Panc1 (cell line): ENCODE measurements around the gene DCAF15. TPM values are rescaled to one million over a fixed set of nuclear protein-coding genes. Genes with fewer than 3 reads are reported as not detected.

ENCODE experiments used
- ATAC-seq: fragments of 200-7000 bp; cut with Tn5 transposase; 2 replicates; pipeline ENCODE4 v1.9.1; 2020; ENCODE audit warnings: mild to moderate bottlenecking, moderate library complexity
- BruUV-seq: library from RNA; stranded (reverse); fragments of 400-500 nt; replicated peaks from 2 replicates; lab custom pipeline; 2021; lab: Mats Ljungman, UMichigan
- CTCF ChIA-PET: fragments of 300-600 bp; sonication (Branson Sonifier 250); formaldehyde crosslinking; loops from one replicate; lab custom pipeline; 2022; ENCODE audit warnings: antibody characterized with exemption; lab: Charles Lee
- POLR2A ChIA-PET: fragments of 300-600 bp; sonication (Branson Sonifier 250); formaldehyde crosslinking; loops from one replicate; lab custom pipeline; 2022; ENCODE audit warnings: antibody characterized with exemption; lab: Charles Lee
- DNase-seq: peaks from one replicate; pipeline ENCODE4 v3.0.0-alpha.2; 2010; ENCODE audit warnings: low read depth, low spot score
- H3K27ac ChIP-seq: 2 replicates; pipeline ENCODE4 v1.5.1; 2011; ENCODE audit warnings: mild to moderate bottlenecking, low read length, inconsistent platforms
- H3K27me3 ChIP-seq: fragments of 200-500 bp; sonication (Bioruptor generic); 2 replicates; pipeline ENCODE4 v1.6.0; 2014; ENCODE audit warnings: low read length, inconsistent platforms; ENCODE audit not compliant: control insufficient read depth, insufficient read depth
- H3K36me3 ChIP-seq: fragments of 200-500 bp; sonication (Bioruptor generic); 2 replicates; pipeline ENCODE4 v1.5.1; 2014; ENCODE audit warnings: inconsistent platforms, mild to moderate bottlenecking, low read length, moderate library complexity; ENCODE audit not compliant: control insufficient read depth, insufficient read depth
- H3K4me1 ChIP-seq: 2 replicates; pipeline ENCODE4 v1.5.1; 2011; ENCODE audit warnings: inconsistent platforms, mild to moderate bottlenecking, low read length, moderate library complexity; ENCODE audit not compliant: control insufficient read depth, insufficient read depth
- H3K4me3 ChIP-seq, 2 experiments: 2 replicates each; pipeline ENCODE4 v1.5.1; 2011 to 2012; ENCODE audit warnings: low read depth in 2 of 2, low read length in 2 of 2, mild to moderate bottlenecking in 2 of 2, inconsistent platforms in 1 of 2, moderate library complexity in 1 of 2
- H3K9me3 ChIP-seq: fragments of 200-500 bp; sonication (Bioruptor generic); 2 replicates; pipeline ENCODE4 v1.5.1; 2014; ENCODE audit warnings: low read depth, mild to moderate bottlenecking, inconsistent platforms, low read length, moderate library complexity; ENCODE audit not compliant: control insufficient read depth, insufficient read depth
- CTCF ChIP-seq: fragments of 450-650 bp; IDR thresholded peaks from 2 replicates; pipeline ENCODE4 v1.5.1; 2017; ENCODE audit warnings: mild to moderate bottlenecking
- SIN3A ChIP-seq: IDR thresholded peaks from 2 replicates; pipeline ENCODE4 v1.6.1; 2012; ENCODE audit warnings: low read depth, mild to moderate bottlenecking, low read length, moderate library complexity, borderline replicate concordance; ENCODE audit not compliant: insufficient read depth
- TCF7L2 ChIP-seq: IDR thresholded peaks from 2 replicates; pipeline ENCODE4 v1.6.1; 2011; ENCODE audit warnings: mild to moderate bottlenecking, low read depth, low read length, inconsistent platforms
- in situ Hi-C: cut with HindIII; loops from 2 replicates; pipeline ENCODE4 v1.10.0; 2016; ENCODE audit warnings: low sequenced_read_pairs, low pct_unique_long_range_greater_than_20kb
- intact Hi-C: fragments of 100-400 bp; cut with micrococcal nuclease; formaldehyde crosslinking; loops from one replicate; pipeline ENCODE4 v1.10.0; 2022; ENCODE audit not compliant: unreplicated experiment
- total RNA-seq: library from RNA; stranded (reverse); gene quantifications from one replicate; pipeline ENCODE4 v1.2.1, GENCODE V29; 2021; ENCODE audit not compliant: unreplicated experiment
- TF ChIP-seq, protein P1 (sequence below), 2 experiments: IDR thresholded peaks; 2 replicates each; pipeline ENCODE4 v1.6.1; 2011 to 2012; ENCODE audit warnings: low read depth in 2 of 2, control low read depth in 1 of 2, low read length in 1 of 2, mild to moderate bottlenecking in 1 of 2, moderate library complexity in 1 of 2; ENCODE audit not compliant: insufficient read depth in 1 of 2

The DCAF15 gene
- total RNA-seq, 1 experiment from 2014 or later = 38.8 TPM

GRCh38 chr19:14006085-14006765 lies 53.9 kb downstream of the DCAF15 start, which contains the start of gene RFX1:
RFX1 (minus strand) TSS chr19:14006320; CDS start chr19:13993843, 12,477 bp downstream.
- CTCF ChIA-PET = no interaction called here
- intact Hi-C loops = no loop called here
- BruUV-seq = no TSS peak

DNA sequence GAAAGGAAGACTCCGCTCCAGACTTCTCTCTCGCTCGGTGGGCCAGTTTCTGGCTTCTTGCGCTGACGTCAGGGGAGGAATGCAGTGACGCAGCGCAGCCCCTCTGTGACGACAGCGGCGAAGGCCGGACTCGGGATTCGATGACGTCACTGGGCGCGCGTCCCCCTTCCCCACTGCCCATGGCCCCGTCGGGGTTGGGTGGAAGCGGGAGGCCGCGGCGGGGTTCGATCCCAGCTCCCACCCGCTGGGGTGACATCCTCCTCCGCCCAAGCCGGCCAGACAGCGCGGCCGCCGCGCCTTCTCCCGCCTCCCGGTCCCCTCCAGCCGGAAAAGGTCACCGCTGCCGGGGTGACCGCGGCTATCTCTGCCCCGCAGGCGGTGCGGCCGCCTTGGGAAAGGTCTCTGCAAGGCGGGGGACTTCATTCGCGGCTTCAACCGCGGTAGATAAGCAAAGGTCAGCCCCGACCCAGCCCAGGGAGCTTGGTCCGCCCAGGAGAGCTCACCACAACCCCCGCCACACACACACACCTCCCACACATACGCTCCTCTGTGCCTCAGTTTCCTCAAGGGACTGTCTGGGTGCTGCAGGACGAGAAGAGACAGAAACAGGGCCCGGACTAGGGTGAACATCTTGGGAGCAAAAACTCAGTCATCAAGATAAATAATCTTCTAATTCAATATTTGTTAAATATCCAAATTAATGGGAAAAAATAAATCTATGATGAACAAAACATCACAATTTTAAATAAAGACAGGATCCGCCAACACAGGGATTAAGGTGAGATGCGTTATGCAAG lies 54.7 kb downstream of the DCAF15 start:
- in situ Hi-C loops = no loop called here
- H3K27ac ChIP-seq = peak overlapping the region; percentile 85
- H3K36me3 ChIP-seq = no peaks in the 10 kb centered on the region; the same call in 1 of the 2 replicates
- POLR2A ChIA-PET = interaction anchor here (0.6 kb wide), 1 partner anchor 845 kb away, joined by 4 read pairs; no protein-coding TSS in a partner anchor
- TF ChIP-seq TCF7L2 = no peak
- TF ChIP-seq, protein P1, sequence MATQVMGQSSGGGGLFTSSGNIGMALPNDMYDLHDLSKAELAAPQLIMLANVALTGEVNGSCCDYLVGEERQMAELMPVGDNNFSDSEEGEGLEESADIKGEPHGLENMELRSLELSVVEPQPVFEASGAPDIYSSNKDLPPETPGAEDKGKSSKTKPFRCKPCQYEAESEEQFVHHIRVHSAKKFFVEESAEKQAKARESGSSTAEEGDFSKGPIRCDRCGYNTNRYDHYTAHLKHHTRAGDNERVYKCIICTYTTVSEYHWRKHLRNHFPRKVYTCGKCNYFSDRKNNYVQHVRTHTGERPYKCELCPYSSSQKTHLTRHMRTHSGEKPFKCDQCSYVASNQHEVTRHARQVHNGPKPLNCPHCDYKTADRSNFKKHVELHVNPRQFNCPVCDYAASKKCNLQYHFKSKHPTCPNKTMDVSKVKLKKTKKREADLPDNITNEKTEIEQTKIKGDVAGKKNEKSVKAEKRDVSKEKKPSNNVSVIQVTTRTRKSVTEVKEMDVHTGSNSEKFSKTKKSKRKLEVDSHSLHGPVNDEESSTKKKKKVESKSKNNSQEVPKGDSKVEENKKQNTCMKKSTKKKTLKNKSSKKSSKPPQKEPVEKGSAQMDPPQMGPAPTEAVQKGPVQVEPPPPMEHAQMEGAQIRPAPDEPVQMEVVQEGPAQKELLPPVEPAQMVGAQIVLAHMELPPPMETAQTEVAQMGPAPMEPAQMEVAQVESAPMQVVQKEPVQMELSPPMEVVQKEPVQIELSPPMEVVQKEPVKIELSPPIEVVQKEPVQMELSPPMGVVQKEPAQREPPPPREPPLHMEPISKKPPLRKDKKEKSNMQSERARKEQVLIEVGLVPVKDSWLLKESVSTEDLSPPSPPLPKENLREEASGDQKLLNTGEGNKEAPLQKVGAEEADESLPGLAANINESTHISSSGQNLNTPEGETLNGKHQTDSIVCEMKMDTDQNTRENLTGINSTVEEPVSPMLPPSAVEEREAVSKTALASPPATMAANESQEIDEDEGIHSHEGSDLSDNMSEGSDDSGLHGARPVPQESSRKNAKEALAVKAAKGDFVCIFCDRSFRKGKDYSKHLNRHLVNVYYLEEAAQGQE (IDR thresholded peaks at IDR 0.05; ENCODE audit: insufficient read depth in 1 of 2, low read depth in 2 of 2, low read length in 1 of 2) = 0 out of 4 replicates have a peak, but pooled peaks of 1 of the 2 experiments have one; percentile 52
- peak overlapping the region; percentile 66 to 69 for H3K4me3 ChIP-seq
- H3K9me3 ChIP-seq = no peaks in the 10 kb centered on the region
- ATAC-seq = peak; percentile 70
- BruUV-seq = TSS peak; percentile 93
- no peaks in the 10 kb centered on the region for H3K27me3 ChIP-seq
- intact Hi-C loops = no loop called here
- DNase-seq = no peak
- H3K4me1 ChIP-seq = peaks cover 12% of the 10 kb centered on the region
- CTCF ChIA-PET = no interaction called here

More at GRCh38 chr19:14006085-14006765, 53.9 kb downstream of the DCAF15 start, which contains the start of gene RFX1:
- TF ChIP-seq TCF7L2 (peak; percentile 87), CTCF (no peak), SIN3A (peak; percentile 68; the same call in 1 of the 2 replicates)
- Histone ChIP-seq H3K9me3 (no peaks in the 10 kb centered on the region), H3K4me3 (peak within 1 kb of the TSS; percentile 66 to 69), H3K4me1 (peaks cover 12% of the 10 kb centered on the region), H3K27me3 (no peaks in the 10 kb centered on the region), H3K36me3 (no peaks in the 10 kb centered on the region; the same call in 1 of the 2 replicates), H3K27ac (peak within 1 kb of the TSS; percentile 91)
- DNase-seq (peak; percentile 93), ATAC-seq (peak; percentile 90)
- POLR2A ChIA-PET = no interaction called here
- in situ Hi-C loops = no loop called here

Other genes starting within 250 kb of the DCAF15 start
- gene MRI1, start 188.0 kb upstream of the DCAF15 start, total RNA-seq = 19.5 TPM
- 97.2 TPM for gene C19orf53, start 178.1 kb upstream of the DCAF15 start, total RNA-seq
- gene ZSWIM4, start 157.1 kb upstream of the DCAF15 start, total RNA-seq = 8.7 TPM
- gene NANOS3, start 75.4 kb upstream of the DCAF15 start, total RNA-seq = 0.33 TPM
- 6.5 TPM for gene BRME1, start 46.4 kb upstream of the DCAF15 start, total RNA-seq
- 28.0 TPM for gene CC2D1A, start 46.3 kb upstream of the DCAF15 start, total RNA-seq
- 1.4 TPM for gene PODNL1, start 14.1 kb upstream of the DCAF15 start, total RNA-seq
- gene RFX1, start 53.8 kb downstream of the DCAF15 start, total RNA-seq = 15.2 TPM
- not detected for gene RLN3, start 75.6 kb downstream of the DCAF15 start, total RNA-seq
- gene IL27RA, start 79.3 kb downstream of the DCAF15 start, total RNA-seq = 10.2 TPM
- gene PALM3, start 109.6 kb downstream of the DCAF15 start, total RNA-seq = 0.54 TPM
- 1.5 TPM for gene MISP3, start 120.3 kb downstream of the DCAF15 start, total RNA-seq
- 0.28 TPM for gene C19orf67, start 133.3 kb downstream of the DCAF15 start, total RNA-seq
- 82.0 TPM for gene SAMD1, start 138.2 kb downstream of the DCAF15 start, total RNA-seq
- 70.8 TPM for gene PRKACA, start 165.3 kb downstream of the DCAF15 start, total RNA-seq
- 35.4 TPM for gene ASF1B, start 184.1 kb downstream of the DCAF15 start, total RNA-seq